ENCODE measurements around the gene OLA1.

Gene OLA1

GRCh38 chr2:174224125-174224524, 24.2 kb downstream of the OLA1 start:
- H3K27ac ChIP-seq: no peak overlapping the region
- TF ChIP-seq CTCF (conservative IDR thresholded peaks at IDR 0.05): no peak

DNA sequence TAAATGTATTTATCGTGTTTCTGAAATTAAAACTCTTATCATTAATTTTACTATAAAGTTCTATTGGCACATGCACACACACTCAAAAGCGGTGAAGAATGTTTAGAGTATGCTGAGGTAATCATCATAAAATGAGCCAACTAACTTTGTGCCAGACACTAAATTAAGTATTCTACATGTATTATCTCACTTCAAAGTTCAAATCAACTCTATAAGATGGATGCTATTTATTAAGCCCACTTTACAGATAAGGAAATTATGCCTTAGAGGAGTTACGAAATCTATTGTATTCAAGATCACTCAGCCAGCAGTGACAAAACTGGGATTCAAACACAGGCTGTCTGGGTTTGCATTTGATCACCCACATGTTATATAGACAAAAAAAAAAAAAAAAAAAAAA, 24.9 kb downstream of the OLA1 start:
- H3K27ac ChIP-seq: no peak overlapping the region
- TF ChIP-seq CTCF (conservative IDR thresholded peaks at IDR 0.05): no peak

GRCh38 chr2:174222154-174222553, 26.2 kb downstream of the OLA1 start:
- no peak for TF ChIP-seq CTCF (conservative IDR thresholded peaks at IDR 0.05)
- H3K27ac ChIP-seq: no peak overlapping the region

DNA sequence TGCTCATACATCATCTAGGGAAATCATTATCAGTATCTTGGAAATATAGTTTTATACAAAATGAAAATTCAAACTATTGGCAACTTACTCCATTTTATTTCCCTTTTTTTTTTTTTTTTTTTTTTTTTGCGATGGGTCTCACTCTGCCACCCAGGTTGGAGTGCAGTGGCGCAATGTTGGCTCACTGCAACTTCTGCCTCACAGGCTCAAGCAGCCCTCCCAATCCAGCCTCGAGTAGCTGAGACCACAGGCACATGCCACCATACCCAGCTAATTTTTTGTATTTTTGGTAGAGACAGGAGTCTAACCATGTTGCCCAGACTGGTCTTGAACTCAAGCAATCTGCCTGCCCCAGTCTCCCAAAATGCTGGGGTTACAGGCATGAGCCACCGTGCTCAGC, 29.0 kb downstream of the OLA1 start:
- TF ChIP-seq CTCF (conservative IDR thresholded peaks at IDR 0.05): no peak
- H3K27ac ChIP-seq: no peak overlapping the region

- no peak overlapping the region for H3K27ac ChIP-seq
- no peak for TF ChIP-seq CTCF (conservative IDR thresholded peaks at IDR 0.05)
Measured at GRCh38 chr2:174218773-174219172, 29.6 kb downstream of the OLA1 start.

DNA sequence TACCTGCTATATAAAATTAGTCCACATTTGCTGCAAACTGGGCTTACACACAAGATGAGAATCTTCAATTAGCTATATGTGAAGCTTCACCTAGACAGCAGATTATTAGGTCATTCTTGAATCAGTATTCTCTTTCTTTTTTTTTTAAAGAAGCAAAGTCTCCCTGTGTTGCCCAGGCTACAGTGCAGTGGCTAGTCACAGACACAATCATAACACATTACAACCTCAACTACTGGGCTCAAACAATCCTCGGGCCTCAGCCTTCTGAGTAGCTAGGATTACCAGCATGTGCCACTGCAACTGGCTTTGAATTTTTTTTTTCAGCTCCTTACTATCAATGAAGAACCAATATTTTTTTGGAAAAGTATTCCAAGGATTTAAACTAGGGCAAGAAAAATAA, 30.5 kb downstream of the OLA1 start:
- H3K27ac ChIP-seq: no peak overlapping the region
- TF ChIP-seq CTCF (conservative IDR thresholded peaks at IDR 0.05): no peak

DNA sequence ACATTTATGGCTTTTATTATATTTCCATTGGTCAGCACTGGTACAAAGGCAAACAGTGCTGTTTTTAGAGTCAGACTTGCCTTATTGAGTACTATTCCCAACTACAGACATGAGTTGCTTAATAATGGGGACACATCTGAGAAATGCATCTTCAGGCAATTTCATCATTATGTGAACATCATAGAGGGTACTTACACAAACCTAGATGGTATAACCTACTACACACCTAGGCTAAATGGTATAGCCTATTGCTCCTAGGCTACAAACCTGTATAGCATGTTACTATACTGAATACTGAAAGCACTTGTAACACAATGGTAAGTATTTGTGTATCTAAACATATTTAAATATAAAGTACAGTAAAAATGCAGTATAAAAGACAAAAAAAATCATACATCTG, 36.4 kb downstream of the OLA1 start:
- no peak overlapping the region for H3K27ac ChIP-seq
- no peak for TF ChIP-seq CTCF (conservative IDR thresholded peaks at IDR 0.05)

DNA sequence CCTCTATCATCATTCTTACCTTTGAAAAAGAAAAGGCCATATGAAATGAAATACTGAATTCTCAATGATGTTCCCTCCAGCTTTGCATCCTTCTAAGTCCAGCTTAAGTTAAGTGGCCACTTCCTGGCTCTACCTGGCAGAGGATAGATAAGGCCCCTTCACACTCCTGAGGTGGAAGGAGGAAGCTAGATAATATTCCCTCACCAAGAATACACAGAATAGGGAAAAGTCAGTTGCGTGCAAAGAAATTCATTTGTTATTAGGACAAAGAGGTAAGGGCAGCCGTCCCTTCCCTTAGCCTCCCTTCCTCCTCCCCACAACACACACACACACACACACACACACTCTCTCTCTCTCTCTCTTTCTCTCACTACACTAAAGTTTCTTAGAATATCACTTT, 37.5 kb downstream of the OLA1 start:
- TF ChIP-seq CTCF (conservative IDR thresholded peaks at IDR 0.05): no peak
- no peak overlapping the region for H3K27ac ChIP-seq
